GM10847 (cell line): Measurements from ENCODE around the gene LRRC8E.

Source experiments
- POLR2A ChIP-seq: IDR thresholded peaks from 2 replicates; pipeline ENCODE4 v1.6.1; 2011; ENCODE audit not compliant: insufficient read length; ENCODE audit errors: extremely low read depth

LRRC8E gene

DNA sequence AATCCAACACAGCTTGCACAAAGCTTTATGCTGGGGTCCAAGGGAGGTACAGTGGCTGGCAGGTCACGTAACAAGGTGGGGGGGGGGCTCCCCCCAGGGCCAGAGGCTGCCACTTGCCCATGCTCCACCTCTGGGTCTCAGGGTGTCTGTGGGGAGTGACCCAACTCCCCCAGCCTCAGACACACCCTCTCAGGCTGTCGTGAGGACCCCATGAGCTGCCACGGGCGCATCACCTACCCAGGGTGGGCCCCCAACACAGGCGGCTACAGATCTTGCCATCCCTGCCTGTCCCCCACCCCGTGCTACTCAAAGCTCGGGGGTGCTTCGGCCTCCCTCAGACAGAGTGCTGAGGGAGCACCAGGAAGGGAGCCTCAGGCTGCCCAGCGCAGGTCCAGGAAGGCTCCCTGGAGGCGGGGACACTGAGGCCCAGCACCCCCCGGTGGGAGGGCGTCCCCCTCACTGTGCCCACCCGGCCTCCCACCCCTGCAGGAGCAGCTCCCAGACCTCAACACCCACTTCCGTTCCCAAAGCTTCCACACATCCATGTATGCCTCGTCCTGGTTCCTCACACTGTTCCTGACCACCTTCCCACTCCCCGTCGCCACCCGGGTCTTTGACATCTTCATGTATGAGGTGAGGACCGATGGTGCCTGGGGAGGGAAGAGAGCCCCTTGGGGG lies 37.2 kb upstream of the LRRC8E start:
- no peak for TF ChIP-seq POLR2A

DNA sequence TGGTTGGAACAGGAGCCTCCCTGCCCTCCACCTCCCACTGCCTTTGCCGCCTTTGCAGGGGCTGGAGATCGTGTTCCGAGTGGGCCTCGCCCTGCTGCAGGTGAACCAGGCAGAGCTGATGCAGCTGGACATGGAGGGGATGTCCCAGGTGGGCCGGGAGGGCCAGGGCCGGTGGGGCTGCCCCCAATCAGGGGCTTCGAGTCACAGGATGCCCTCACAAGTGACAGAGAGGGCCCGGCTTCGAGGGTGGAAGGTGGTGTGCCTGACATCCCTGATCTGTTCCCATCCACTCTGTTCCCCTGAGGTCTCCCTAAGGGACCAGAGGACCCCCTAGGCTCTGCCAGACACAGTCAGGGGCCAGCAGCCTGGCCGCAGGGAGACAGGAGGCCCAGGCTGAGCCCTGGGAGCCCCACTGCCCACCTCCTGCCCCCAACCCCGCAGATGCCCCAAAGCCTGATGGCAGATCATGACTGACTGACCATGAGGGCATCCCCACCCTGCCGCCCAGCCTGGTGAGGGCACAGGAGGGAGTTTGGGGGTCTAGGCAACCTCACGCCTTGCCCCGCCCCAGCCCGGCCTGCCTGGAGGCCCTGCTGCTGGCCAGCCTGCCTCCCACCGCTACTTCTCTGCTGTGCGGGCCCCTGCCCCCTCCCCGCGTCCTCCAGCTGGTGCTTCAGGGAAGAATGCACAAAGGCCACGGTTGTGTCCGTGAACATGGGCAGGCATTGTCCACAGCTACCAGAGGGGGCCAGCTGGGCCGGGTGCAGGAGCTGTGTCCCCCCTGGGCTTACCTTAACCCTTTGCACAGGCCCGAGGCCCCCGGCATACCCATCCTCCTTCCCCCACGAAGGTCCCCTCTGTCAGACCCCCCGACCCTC lies 36.4 kb upstream of the LRRC8E start:
- TF ChIP-seq POLR2A: no peak

DNA sequence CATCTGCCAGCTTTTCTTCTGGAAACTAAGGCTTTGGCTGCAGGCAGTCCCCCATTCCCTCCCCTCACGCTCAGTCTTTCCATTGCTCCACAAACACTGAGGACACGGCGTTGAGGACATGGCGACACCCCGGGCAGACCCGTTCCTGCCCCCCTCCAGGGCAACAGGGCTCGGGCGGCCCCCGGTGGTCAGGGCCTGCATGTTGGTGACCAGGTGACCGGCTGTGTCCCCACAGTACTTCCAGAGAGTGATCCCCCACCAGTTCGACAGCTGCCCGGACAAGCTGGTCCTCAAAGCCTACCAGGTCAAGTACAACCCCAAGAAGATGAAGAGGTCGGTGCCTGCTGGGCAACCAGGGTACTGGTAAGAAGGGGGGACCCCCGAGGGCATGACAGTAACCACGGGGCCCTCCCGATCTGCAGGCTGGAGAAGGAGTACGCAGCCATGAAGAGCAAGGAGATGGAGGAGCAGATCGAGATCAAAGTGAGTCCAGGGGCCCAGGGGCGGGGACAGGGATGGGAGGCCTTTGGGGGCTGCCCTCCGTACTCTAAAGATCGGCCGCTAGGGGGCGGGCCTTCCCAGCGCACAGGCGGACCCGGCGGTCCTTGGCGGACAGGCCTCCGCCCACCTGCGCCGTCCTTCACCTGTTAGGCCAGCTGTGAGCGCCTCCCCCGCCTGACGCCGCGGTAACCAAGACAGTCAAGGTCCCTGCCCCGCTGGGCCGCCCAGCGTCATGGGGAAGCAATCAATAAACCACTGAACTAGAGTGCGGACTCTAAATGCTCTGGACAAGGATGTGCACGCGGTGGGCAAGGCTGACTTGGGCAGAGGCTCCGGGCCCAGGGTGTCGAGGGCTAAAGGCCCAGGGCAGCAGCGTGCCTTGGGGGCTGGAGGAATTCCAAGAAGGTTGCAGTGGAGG lies 35.2 kb upstream of the LRRC8E start:
- no peak for TF ChIP-seq POLR2A

DNA sequence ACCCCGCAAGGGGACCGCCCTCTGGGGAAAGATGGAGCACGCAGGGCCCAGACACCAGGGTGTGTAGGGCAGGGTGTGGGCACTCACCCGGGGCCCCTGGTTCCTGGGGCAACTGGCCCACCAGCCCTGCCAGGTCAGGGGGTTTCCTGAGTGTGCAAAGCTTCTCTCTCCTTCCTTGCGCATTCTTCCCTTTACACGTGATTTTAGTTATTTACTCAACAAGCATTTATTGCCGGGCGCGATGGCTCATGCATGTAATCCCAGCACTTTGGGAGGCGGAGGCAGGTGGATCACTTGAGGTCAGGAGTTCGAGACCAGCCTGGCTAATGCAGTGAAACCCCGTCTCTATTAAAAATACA lies 34.6 kb upstream of the LRRC8E start:
- TF ChIP-seq POLR2A: no peak

DNA sequence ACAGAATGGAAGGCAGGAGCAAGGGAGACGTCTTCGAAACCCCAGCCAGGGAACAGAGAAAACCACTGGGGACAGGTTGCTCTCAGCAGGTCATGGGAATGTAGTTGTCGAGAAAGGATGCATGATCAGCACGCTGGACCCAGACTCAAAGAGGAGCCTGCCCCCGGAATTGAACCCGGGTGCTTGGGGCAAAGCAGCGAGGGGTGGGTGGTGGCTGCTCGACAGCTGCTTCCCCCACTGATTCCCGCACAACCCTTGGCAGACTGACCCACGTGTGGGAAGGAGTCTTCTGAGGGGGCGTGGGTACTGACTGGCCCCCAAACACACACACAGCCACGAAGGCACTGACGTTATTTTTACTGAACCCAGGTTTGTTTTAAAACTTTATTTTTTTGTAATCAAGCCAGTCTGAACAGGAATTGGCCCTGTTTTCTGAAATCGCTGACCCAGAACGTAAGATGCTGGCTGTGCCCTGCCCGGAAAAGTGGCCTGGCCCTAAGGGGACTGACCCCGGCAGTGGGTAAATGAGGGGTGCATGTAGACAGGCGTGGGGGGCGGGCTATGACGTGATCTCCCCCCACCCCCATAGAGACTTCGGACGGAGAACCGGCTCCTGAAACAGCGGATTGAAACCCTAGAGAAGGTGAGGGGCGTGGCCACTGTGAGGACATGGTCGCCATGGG lies 32.7 kb upstream of the LRRC8E start:
- TF ChIP-seq POLR2A: no peak

DNA sequence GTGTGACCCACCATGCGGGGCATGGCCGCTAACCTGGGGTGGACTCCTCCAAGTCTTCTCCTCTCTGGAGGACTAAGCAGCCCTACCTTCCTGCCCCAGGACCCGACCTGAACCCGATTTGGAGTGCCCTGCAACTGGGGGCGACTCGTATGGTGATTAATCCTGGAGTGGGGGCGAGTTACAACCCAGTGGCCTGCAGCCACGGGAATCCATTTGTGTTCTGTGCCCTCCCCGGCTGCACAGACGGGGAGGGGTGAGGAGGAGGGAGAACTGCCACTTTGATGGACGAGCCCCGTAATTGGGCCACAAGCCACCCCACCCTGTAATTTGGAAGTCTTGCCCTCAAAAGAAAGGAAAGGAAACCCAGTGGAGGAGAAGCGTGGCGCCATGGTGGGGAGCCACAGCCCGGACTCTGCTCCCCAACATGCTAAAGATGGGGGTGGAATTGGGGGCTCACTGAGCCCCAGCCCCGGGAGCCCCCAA lies 32.2 kb upstream of the LRRC8E start:
- no peak for TF ChIP-seq POLR2A

DNA sequence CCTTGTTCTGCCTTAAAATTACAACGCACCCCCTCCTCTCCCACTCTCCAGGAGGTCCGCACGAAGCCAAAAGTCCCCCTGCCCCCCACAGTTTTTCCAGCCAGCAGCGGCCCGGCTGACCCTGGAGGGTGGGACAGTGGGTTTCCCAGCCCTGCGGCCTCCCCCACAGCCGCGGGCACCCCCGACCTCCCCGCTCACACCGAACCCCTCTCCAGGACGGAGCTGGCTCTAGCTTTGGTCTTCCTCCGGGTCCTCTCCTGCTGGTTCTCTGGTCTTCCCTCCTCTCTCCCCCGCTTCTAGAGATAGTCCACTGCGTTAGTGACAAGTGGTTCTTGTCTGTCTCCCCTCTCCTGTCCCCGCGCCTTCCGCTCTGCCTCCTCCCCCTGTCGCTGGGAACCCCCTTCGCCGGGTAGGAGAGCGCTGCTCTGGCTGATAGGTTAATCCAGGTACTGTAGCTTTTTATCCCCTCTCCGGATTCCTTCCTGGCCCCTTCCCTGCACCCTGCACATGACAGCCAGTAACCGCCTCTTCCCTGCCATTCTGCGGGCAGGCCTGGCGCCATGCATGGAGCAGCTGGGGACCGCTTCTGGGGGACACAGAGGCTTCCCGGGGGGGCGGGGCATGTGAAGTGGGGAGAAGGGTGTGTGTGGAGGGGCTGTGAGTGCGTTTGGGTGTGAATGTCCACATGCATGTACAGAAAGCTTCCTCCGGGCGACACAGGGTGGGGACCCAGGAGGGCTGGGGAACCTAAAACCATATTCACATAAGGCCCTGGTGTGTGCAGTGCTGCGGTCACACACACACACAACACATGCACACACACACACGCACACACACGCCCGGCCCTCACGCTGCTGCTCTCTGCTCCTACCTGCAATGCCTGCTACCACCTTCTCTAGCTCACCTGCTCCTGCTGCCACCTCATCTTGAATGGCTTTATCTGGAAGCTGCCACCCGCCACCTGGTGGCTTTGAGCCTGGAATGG lies 31.3 kb upstream of the LRRC8E start:
- TF ChIP-seq POLR2A: no peak

DNA sequence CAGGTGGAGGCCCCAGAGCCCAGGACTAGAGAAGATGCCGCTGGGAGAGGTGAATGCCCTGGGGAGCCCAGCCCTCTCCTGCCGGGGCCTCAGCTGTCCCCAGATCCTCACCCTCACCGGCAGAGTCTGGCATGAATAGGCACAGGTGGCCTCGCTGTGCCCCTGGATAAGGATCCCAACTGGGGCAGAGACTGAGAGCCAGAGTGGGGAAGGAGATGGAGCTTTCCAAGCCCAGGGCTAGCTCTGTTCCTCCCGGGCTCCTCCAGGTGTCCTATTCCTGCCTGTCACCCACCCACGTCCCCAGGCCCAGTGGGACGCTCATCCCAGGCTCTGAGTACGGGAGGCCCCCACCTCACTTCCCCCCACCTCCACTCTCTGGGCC lies 30.6 kb upstream of the LRRC8E start:
- TF ChIP-seq POLR2A: no peak

DNA sequence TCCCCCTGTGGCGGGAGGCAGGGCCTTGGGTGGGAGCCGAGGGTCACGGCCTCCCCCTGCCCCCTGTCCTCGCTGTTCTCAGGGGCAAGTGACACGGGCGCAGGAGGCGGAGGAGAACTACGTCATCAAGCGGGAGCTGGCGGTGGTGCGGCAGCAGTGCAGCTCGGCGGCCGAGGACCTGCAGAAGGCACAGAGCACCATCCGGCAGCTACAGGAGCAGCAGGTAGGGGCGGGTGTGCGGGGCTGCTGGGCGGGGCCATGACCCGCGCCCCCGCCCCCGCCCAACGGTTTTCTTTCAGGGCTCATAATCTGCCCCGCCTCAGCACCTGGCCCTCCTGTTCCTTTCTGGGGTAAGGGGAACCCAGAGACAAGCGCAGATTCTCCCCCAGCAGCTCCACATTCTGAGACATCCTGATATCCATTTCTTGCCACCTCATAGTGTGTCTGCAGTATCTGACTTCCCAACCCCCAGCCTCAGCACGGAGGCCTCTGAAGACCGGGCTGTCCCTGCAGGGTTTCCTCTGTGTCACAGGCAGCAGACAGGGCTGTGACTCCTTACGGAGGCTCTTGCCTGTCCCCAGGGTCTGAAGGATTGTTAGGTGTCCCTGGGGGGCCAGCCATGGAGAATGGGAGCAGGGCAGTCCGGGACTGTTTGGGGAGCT lies 30.1 kb upstream of the LRRC8E start:
- TF ChIP-seq POLR2A: no peak

DNA sequence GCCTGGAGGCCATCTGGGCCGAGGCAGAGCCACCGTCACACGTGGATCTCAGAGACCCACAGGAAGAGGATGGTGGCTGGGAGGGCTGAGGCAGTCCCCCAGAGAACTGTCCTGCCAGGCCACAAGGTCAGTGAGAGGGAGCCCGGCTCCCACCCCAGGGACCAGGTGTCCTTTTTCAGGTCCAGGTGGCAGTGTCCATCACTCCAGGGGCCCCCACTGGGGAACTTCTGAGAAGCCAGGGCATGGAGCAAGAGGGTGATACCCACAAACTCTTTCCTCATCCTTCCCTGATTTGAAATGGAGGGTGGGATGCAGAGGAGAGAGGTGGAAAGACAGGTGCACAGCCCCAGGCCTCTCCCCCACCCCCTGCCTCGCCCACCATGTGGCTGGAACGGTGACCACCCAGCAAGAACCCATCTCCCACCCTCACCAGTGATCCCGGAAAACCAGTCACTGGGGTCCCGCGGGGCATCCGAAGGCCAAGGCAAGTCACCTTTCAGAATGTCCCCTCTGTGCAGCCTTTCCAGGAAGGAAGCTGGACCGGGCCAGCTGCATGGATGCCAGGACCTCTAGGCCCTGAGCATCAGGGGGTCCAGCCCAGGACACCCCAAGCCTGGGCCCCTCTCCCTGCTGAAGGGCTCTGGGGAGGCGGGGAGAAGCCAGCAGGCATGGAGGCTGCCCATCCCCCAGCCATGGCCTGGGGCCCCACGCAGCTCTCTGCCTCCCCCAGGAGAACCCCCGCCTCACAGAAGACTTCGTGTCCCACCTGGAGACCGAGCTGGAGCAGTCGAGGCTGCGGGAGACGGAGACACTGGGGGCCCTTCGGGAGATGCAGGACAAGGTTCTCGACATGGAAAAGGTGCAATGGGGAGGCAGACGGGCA lies 28.2 kb upstream of the LRRC8E start:
- no peak for TF ChIP-seq POLR2A

DNA sequence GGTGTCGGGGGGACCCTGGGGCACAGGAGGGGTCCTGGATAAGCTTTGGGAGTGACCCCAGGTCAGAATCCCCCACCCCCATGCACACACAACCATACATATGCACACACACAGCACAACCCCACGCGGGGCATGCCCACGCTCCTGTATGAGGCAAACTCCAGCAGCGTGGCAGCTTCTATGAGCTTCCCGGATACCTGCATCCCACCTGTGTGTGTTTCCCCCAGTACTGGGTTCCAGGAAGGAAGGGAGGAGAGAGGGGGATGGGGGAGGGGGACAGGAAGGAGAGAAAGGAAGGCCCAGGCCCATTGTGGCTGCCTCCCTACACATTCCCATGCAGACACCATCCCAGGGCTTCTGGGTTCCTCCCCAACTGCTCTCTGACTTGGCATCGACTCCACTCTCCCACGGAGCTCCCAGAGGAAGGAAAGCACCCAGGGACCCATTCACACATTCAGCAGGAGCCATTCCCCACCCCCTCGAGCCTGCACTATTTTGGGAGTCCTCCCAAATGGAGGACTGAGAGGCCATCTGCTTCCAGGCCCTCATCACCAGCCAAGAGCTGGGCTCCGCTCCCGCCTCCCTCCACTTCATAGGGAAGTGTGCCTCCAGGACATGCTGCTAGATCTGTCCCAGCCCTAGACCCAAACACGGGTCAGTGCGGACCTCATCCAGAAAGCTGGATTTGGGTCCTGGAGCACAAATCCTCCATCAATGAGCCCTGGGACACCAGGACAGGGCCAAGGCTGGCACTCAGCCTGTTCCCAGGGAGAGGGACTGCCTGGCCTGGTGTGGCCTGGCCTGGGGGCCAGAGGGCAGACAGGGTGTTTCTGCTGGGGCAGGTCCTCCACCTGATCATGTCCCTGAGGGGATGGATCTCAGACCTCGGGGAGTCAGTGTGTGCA lies 27.3 kb upstream of the LRRC8E start:
- no peak for TF ChIP-seq POLR2A
